NCI-H69 (cell line): ENCODE results near the gene C21orf58.
A peak's percentile ranks its signal among the peaks of the same experiment; 100 is the strongest.

Source experiments
- DNase-seq: peaks from one replicate; lab custom pipeline; 2025; lab: John Stamatoyannopoulos, UW

Gene C21orf58

GRCh38 chr21:46294647-46295176 is 29.0 kb downstream of the C21orf58 start:
- peak; percentile 24 for DNase-seq

- DNase-seq, result no peak
Observed at GRCh38 chr21:46291561-46291960, 32.1 kb downstream of the C21orf58 start.

DNA sequence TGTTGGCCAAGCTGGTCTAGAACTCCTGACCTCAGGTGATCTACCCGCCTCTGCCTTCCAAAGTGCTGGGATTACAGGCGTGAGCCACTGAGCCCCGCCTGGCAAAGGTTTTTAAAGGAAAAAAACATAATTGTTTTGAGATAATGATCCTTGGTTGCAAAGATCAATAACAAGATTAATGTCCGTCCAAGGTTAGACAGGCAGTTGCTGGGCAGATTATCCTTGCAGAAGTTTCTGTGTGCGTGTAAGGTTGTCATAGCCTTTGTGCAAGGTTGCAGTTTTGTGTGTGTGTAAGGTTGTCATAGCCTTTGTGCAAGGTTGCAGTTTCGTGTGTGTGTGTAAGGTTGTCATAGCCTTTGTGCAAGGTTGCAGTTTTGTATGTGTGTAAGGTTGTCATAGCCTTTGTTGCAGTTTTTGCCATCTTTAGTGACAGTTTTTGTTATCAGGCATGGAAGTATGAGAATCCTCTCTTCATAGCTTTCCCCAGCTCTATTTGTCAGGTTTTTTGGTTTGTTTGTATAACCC is 34.0 kb downstream of the C21orf58 start:
- no peak for DNase-seq

DNA sequence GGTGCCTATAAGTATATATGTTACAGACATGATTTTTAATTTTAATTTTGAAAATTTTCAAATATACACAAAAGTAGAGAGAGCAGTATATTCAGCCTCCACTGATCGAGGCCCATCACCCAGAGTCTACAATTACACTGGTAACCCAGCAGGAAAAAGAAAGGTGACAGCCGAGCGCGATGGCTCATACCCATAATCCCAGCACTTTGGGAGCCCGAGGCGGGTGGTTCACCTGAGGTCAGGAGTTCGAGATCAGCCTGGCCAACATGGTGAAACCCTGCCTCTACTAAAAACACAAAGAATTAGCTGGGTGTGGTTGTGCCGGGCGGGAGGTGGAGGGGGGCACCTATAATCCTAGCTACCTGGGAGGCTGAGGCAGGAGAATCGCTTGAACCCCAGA is 36.1 kb downstream of the C21orf58 start:
- DNase-seq, result no peak

DNA sequence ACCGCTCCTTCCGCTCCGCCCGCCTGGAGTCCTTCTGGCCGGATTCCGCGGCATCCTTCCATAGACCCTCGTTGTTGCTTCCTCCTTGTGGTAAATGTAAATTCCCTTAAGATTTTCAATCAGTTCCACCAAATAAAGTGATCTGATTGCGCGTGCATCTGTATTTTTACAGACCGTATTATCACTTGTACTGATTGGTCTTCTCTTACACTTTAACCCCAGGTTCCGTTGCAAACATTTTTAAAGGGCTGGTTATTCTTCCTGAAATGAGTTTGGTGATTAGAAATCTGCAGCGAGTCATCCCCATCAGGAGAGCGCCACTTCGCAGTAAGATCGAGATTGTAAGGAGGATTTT is 37.0 kb downstream of the C21orf58 start:
- peak; percentile 37 for DNase-seq

DNA sequence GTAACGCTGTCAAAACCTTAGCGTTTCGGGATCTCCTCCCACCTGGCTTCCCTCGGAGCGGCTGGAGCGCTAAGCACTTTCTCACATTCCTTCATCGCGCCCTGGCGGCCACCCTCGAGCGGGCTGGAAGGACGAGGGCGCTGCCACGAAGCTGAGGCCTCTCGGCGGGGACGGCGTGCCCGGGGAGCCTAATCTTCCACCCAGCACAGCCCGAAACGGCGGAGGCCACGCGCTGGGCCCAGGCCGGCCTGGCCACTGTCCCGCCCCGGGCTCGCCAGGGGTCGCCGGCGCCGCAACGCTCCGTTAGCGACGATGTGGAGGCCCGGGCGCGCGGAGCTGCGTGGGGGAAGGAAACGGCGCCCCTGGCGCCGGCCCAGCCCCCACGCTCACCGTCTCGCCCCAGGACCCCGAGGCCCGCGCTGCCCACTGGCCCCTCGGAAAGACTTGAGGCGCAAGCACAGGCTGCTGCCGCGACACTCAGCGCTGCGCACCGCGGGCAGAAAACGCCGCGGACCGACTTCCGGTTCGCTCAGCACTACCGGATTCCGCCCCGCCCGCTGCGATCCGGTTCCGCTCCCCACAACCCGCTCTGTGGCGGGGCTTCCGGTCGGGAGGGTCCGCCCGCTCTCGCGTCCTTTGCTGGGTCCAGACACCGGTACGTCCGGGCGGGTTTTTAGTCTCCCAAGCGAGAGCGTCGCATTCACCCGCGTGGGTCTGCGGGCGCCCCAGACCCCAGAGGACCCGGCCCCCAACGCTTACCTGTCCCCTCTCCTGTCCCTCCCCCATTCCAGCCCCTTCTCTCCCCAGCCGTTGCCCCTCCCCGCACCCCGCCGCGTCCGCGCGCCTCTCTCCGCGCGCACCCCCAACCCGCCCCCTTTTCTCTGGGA is 37.7 kb downstream of the C21orf58 start, which contains the start of gene YBEY:
TSS of gene YBEY (plus strand) at position 582 of the 887 bp plus-strand sequence. CDS start 572 bp downstream, outside the sequence.
- DNase-seq, result peak; percentile 89

- DNase-seq, result no peak
Observed at GRCh38 chr21:46285206-46285661, 38.4 kb downstream of the C21orf58 start, which contains the start of gene MCM3AP. Gene MCM3AP (minus strand): TSS chr21:46285611. CDS start chr21:46285286, 325 bp downstream.

GRCh38 chr21:46284733-46285132 is 38.9 kb downstream of the C21orf58 start:
- DNase-seq, result no peak

GRCh38 chr21:46284077-46284644 is 39.5 kb downstream of the C21orf58 start:
- no peak for DNase-seq

DNA sequence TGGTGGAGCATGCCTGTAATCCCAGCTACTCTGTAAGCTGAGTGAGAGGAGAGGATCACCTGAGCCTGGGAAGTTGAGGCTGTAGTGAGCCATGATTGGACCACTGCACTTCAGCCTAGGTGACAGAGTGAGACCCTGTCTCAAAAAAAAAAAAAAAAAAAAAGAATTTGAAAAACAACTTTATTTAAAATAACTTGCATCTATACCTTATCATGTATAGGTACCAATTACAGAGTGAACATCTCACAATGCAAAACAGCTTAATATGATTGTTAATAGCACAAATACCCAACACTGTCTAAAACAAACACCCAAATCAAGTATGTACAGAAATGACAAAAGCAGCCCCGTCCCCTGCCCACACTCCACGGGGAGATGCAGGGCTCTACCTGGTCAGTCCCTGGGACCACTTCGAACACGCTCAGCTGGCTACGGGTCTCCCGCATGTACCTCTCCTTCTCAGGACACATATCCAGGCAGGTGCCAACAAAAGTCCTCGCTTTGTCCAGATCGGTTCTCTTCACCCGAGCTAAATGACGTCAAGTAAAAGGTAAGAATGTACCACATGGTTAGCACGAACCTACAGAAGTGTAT is 48.8 kb downstream of the C21orf58 start:
- no peak for DNase-seq

GRCh38 chr21:46273341-46273740 is 50.3 kb downstream of the C21orf58 start:
- no peak for DNase-seq

- DNase-seq, result no peak
Observed at GRCh38 chr21:46269466-46269865, 54.2 kb downstream of the C21orf58 start.

DNA sequence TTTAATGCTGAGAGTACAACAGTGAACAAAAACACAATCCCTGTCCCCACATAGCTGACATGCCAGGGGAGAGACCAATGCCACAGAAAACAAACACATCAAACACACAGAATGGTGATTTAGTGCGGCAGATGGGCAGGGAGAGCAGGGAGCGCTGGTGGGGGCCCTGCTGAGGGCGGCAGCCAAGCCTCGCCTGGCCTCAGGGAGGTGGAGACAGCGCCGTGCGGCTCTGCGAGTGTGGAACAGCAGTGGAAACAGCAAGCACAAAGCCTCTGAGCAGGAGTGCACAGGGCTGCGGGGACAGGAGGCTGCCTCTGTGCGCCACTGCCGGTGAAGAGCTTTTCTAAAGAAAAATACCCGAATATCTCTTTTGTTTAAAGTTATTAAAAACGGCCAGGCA is 55.3 kb downstream of the C21orf58 start:
- DNase-seq, result no peak

GRCh38 chr21:46266946-46267345 is 56.7 kb downstream of the C21orf58 start:
- DNase-seq, result no peak

- DNase-seq, result no peak
Observed at GRCh38 chr21:46265736-46266525, 57.7 kb downstream of the C21orf58 start.

GRCh38 chr21:46264690-46265144 is 59.0 kb downstream of the C21orf58 start:
- DNase-seq, result no peak

- no peak for DNase-seq
Observed at GRCh38 chr21:46264046-46264689, 59.5 kb downstream of the C21orf58 start.

GRCh38 chr21:46256501-46256994 is 67.1 kb downstream of the C21orf58 start:
- DNase-seq, result no peak

DNA sequence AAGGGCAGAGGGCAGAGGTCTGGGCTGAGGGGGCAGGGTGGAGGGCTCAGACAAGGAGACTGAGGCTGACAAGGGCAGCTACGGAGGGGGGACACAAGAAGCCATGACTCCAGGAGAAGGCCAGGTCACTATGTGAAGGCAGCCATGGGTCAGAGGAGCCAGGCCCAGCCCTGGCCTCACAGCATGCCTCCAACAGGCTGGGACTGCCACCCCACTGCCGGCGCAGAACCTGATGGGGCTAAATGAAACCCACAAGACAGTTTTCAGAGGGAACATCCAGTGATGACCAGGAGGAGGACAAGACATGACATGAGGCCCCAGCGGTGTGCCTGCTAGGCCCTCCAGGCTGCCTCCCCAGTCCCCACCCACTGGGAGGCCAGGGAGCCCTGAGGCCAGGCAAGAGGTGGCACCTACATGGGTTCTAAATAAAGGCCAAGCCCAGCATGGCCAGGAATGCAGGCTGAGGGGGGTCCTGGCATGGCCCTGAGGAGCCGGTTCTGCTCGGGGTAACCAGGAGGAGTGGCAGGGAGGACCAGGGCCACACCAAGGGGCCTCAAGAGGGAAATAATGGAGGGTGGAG is 67.8 kb downstream of the C21orf58 start:
- no peak for DNase-seq

DNA sequence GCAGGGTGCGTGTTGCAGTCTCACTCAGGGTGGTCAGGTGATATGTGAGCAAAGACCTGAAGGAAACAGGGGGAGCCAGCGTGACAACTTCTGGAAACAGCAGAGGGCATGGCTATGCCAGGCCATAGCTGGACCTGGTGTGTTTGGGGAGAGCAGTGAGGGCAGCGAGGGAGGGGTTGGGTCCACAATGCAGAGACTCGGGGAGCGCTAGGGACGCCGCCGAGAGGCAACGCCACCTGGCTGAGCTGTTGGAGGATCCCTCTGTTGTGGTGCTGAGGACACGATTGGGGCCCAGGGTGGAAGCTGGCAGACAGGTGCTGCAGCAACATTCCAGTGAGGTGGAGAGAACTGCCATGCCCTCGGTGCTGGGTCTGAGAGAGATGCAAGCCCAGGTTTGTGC is 68.5 kb downstream of the C21orf58 start:
- no peak for DNase-seq
